AG04449 (cell line): Measurements from ENCODE around the gene NNAT.

Source experiments
- CTCF ChIA-PET: fragments of 350-600 bp; formaldehyde crosslinking; extraction: SDS; loops from one replicate; lab custom pipeline; 2021; ENCODE audit warnings: antibody characterized with exemption; lab: Yijun Ruan, JAX
- POLR2A ChIA-PET: fragments of 400-600, 350-600 bp; formaldehyde crosslinking; extraction: SDS; loops from one replicate; lab custom pipeline; 2020; ENCODE audit warnings: antibody characterized with exemption, inconsistent platforms; lab: Yijun Ruan, JAX
- DNase-seq: peaks from one replicate; pipeline ENCODE4 v3.0.0-alpha.2; 2010; ENCODE audit warnings: low read depth, low spot score
- H3K4me3 ChIP-seq: 2 replicates; pipeline ENCODE4 v1.5.1; 2011; ENCODE audit warnings: low read depth, mild to moderate bottlenecking, control low read depth, low read length
- CTCF ChIP-seq: IDR thresholded peaks from one replicate; pipeline ENCODE4 v1.5.1; 2011; ENCODE audit warnings: mild to moderate bottlenecking, moderate library complexity, low read length, control low read depth, inconsistent platforms; ENCODE audit not compliant: insufficient read depth; ENCODE audit errors: missing control alignments

NNAT gene

GRCh38 chr20:37525810-37526209 lies 4.8 kb downstream of the NNAT start:
- H3K4me3 ChIP-seq = peak overlapping the region; percentile 96
- no peak for DNase-seq
- ChIA-PET CTCF (interaction anchor here (1.3 to 12.9 kb wide), 4 partner anchors 8 to 329 kb away, joined by 4 to 283 read pairs (median 116); no protein-coding TSS in a partner anchor), POLR2A (interaction anchor here (1.2 kb wide), 1 partner anchor 231 kb away, joined by 3 read pairs; no protein-coding TSS in a partner anchor)
- no peak for TF ChIP-seq CTCF

GRCh38 chr20:37526238-37526838 lies 5.3 kb downstream of the NNAT start:
- POLR2A ChIA-PET = interaction anchor here (0.6 to 1.2 kb wide), 3 partner anchors 191 to 348 kb away, joined by 3 to 4 read pairs (median 3); partner anchors contain the start of genes MROH8 and RPN2
- no peak for TF ChIP-seq CTCF
- H3K4me3 ChIP-seq = peak overlapping the region; percentile 96
- no peak for DNase-seq
- CTCF ChIA-PET = interaction anchor here (1.3 to 12.9 kb wide), 5 partner anchors 7 to 330 kb away, joined by 4 to 283 read pairs (median 11); no protein-coding TSS in a partner anchor

- ChIA-PET POLR2A (interaction anchor here (0.6 to 1.2 kb wide), 5 partner anchors 14 to 348 kb away, joined by 3 to 4 read pairs (median 3); partner anchors contain the start of genes MROH8 and RPN2), CTCF (interaction anchor here (2.7 to 12.9 kb wide), 3 partner anchors 245 to 330 kb away, joined by 11 to 283 read pairs (median 227); no protein-coding TSS in a partner anchor)
- no peak for TF ChIP-seq CTCF
- H3K4me3 ChIP-seq = peak overlapping the region; percentile 96
- no peak for DNase-seq
These were observed 6.0 kb downstream of the NNAT start for GRCh38 chr20:37526839-37527637.

GRCh38 chr20:37527638-37528445 lies 6.8 kb downstream of the NNAT start, which contains the start of gene BLCAP:
BLCAP (minus strand) TSS chr20:37527876; CDS start chr20:37519174, 8,702 bp downstream.
- ChIA-PET POLR2A (interaction anchor here (0.7 to 1.2 kb wide), 3 partner anchors 14 to 349 kb away, joined by 3 to 4 read pairs (median 3); partner anchors contain the start of genes MROH8 and RPN2), CTCF (interaction anchor here (1.0 to 12.9 kb wide), 6 partner anchors 10 to 331 kb away, joined by 3 to 283 read pairs (median 8); no protein-coding TSS in a partner anchor)
- TF ChIP-seq CTCF = no peak
- H3K4me3 ChIP-seq = peak within 1 kb of the TSS; percentile 96
- no peak for DNase-seq

GRCh38 chr20:37528446-37529213 lies 7.6 kb downstream of the NNAT start:
- ChIA-PET CTCF (interaction anchor here (1.0 to 12.9 kb wide), 7 partner anchors 9 to 332 kb away, joined by 3 to 283 read pairs (median 5); no protein-coding TSS in a partner anchor), POLR2A (no interaction called here)
- no peak for DNase-seq
- TF ChIP-seq CTCF = no peak
- H3K4me3 ChIP-seq = peak overlapping the region; percentile 96
